GM20000 (cell line): ENCODE data around the gene SRSF1.

Experiments used
- DNase-seq: peaks from one replicate; pipeline ENCODE4 v3.0.0; 2012; ENCODE audit warnings: low spot score
- CTCF ChIP-seq: IDR thresholded peaks from 2 replicates; pipeline ENCODE4 v1.5.1; 2012; ENCODE audit warnings: mild to moderate bottlenecking, control low read depth; ENCODE audit errors: extremely low read depth, missing control alignments

The SRSF1 gene, protein sequence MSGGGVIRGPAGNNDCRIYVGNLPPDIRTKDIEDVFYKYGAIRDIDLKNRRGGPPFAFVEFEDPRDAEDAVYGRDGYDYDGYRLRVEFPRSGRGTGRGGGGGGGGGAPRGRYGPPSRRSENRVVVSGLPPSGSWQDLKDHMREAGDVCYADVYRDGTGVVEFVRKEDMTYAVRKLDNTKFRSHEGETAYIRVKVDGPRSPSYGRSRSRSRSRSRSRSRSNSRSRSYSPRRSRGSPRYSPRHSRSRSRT

GRCh38 chr17:58006924-58007780, at the start of gene SRSF1:
SRSF1 (minus strand) TSS chr17:58007246; CDS start chr17:58007137, 109 bp downstream.
- TF ChIP-seq CTCF = no peak
- DNase-seq = peak; percentile 89

DNA sequence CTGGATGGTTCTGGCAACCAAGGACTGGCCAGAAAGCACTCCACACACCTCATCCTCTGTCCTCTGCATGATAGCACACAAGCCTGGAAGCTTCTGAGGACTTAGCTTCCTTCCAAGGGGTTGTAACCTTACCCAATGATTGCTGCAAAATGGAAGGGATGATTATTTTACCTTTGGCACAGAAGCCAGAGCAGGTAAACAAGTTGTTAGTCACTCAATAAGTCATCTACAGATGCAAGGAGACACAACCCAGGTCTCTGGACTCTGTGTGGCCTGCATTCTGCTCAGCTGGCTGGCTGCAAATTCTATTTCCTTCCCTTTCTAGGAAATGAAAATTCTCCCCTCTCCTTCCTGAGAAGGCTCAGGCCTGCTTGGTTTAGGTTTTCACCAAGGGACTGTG, 49.4 kb upstream of the SRSF1 start:
- no peak for TF ChIP-seq CTCF
- DNase-seq = no peak

DNA sequence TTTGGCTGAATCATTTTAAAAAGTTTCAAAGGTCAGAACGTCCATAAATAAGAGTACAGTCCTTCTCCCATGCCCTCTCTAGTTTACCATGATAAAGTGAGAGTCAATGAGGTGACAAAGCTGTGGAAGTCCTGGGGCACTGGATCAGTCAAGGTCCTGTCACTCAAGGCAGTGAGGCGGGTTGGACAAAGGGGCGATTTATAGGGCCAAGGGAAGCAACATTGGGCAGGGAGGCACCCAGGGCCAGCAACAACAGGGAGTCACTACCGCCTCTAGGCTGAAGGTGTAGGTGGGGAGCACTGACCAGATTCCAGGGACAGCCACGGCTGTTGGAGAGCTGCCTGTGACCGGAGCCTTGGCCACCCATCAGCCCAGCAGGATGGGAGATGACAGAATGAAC, 47.6 kb upstream of the SRSF1 start:
- no peak for TF ChIP-seq CTCF
- DNase-seq = no peak

DNA sequence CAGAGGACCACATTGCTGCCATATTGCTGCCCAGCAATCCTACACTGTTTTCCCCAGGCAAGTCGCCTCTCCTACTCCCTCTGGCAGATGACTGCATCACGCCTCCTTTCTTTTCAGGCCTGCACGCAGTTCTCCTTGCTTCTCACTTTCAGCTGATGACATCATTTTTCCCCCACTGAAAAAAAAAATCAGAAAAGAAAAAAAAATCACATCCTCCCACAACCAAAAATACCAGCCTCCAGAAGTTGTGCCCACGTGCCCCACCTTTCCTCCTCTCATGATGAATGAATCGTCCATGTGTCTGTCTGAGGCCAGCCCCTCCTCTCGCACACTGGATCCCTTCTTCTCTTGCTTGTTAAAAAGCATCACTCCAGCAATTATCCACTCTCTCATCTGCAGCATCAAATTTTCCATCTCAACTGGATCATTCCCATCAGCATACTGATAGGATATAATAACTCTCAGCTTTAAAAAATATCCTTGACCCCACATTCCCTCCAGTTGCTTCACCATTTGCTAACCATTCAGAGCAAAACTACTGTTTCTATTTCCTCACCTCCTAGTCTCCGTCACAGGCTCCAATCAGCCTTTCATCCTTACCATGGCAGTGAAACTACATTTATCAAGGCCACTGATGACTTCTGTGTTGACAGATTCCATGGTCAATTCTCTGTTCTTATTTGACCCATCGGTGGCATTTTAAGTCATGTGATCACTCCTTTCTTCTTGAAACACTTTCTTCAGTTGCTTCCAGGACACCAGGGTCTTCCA, 46.1 kb upstream of the SRSF1 start:
- no peak for TF ChIP-seq CTCF
- no peak for DNase-seq

- no peak for DNase-seq
- TF ChIP-seq CTCF = no peak
Measured at GRCh38 chr17:58052407-58052806, 45.4 kb upstream of the SRSF1 start.

GRCh38 chr17:58051468-58051867, 44.4 kb upstream of the SRSF1 start:
- TF ChIP-seq CTCF = no peak
- no peak for DNase-seq

GRCh38 chr17:58050966-58051365, 43.9 kb upstream of the SRSF1 start:
- no peak for DNase-seq
- TF ChIP-seq CTCF = no peak
